Measurements from ENCODE around the gene ST3GAL3.

The ST3GAL3 gene

DNA sequence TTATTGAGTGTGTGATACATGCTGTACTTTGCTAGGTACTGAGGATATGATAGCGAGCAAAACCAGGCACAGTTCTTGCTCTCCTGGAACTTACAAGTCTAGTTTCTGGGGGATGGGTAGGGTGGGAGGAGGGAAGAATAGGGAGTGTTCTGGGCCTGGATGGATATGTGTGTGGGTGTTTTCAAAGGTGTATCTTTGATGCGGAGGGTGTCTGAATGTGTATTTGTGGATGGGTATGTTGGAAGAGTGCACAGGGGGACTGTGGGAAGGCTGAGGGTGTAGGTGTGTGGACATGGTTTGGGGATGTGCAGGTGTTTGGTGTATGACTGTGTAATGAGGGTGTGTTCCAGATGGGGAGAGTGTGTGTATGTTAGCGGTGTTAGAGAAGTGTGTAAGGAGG lies 258.0 kb downstream of the ST3GAL3 start:
- no peak for DNase-seq (ENCODE audit: low spot score)

DNA sequence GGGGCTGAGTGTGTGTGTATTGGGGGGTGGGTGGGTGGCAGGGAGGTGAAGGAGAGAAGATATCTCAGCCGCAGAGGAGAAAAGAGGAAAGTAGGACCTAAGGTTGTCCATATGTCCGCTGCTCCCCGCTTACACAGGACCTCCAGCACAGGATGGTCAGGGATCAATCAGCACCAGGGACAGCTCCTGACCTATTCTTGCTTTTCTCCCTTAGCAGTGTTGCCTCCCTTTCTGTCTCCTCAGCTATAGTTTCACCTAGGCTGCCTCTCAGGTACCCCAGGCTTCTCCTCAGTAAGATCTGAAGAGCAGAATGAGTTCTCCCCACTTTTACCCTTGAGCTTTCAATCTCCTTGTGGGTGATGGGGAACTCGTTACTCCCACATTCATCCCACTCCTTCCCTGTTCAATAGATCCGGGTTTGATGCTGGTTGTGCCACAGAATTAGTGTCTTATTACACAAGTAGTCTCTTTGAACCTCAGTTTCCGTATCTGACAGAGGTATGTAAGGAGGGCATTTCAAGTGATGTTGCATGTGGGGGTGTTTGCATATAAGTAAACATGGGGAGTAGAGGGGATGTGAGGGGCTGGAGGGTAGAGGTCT lies 261.1 kb downstream of the ST3GAL3 start:
- no peak for DNase-seq (ENCODE audit: low spot score)

DNA sequence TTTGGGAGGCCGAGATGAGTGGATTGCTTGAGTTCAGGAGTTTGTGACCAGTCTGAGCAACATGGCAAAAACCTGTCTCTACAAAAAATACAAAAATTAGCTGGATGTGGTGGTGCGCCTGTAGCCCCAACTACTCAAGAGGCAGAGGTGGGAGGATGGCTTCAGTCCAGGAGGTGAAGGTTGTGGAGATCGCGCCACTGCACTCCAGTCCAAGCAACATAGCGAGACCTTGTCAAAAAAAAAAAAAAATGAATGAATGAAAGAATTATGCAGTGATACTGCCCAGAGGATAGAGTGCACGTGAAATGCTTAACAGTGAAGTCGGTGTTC lies 262.0 kb downstream of the ST3GAL3 start:
- no peak for DNase-seq (ENCODE audit: low spot score)

DNA sequence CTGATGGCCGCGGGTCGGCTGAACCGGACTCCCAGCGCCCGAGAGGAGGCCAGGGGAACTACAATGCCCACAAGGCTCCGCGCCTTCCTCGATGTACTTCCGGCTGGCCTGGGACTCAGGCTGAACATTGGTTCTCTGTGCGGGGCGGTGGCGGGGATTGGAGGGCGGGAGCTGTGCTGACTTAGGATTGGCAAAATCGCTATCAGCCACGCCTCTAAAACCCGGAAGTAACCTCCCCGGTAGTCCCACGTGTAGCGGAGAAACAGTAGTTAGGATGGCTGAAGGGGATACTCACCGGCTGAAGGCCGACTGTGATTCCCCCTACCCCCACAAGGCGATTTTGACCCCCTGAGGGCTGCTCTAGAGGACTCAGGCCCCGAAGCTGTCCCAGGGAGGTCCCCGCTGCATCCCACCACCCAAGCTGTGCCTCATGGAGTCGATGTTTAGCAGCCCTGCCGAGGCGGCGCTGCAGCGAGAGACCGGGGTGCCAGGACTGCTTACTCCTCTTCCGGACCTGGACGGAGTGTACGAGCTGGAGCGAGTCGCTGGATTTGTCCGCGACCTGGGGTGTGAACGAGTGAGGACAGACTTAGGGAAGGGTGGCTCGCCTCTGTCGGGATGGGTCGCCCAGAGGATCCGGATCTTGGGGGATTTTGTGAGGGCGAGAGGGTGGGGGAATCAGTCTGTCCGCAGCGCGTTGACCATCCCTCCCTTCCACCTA lies 262.6 kb downstream of the ST3GAL3 start, which contains the start of gene DPH2:
Gene DPH2 (plus strand): TSS at position 265 of the 721 bp plus-strand sequence. CDS start 166 bp downstream, at position 431.
- peak; percentile 98 for DNase-seq (ENCODE audit: low spot score)

DNA sequence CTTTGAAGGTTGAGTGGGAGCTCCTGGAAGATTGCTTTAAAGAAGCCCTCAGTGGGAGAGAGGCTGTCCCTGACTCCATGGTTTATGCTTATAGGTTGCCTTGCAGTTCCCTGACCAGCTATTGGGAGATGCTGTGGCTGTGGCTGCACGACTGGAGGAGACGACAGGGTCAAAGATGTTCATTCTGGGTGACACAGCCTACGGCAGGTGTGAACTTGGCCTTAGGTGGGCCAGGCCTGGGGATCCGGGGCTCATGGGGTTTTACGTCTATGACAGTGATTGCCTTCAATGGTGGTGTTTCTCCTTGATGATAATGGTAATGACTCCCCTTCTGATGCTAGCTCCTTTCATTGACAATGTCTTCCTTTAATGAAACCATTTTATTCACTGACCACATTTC lies 263.2 kb downstream of the ST3GAL3 start:
- DNase-seq (ENCODE audit: low spot score), result no peak

DNA sequence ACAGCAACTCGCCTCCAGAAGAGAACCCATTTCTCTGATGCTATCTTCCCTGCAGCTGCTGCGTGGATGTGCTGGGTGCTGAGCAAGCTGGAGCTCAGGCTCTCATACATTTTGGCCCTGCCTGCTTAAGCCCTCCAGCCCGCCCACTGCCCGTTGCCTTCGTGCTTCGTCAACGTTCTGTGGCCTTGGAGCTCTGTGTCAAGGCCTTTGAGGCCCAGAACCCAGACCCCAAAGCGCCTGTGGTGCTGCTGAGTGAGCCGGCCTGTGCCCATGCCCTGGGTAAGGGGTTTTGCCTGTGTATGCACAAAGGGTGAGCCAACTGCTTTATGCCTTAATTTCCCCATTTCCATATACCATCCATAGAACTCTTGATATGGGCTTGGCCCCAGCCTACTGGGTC lies 263.6 kb downstream of the ST3GAL3 start:
- no peak for DNase-seq (ENCODE audit: low spot score)

DNA sequence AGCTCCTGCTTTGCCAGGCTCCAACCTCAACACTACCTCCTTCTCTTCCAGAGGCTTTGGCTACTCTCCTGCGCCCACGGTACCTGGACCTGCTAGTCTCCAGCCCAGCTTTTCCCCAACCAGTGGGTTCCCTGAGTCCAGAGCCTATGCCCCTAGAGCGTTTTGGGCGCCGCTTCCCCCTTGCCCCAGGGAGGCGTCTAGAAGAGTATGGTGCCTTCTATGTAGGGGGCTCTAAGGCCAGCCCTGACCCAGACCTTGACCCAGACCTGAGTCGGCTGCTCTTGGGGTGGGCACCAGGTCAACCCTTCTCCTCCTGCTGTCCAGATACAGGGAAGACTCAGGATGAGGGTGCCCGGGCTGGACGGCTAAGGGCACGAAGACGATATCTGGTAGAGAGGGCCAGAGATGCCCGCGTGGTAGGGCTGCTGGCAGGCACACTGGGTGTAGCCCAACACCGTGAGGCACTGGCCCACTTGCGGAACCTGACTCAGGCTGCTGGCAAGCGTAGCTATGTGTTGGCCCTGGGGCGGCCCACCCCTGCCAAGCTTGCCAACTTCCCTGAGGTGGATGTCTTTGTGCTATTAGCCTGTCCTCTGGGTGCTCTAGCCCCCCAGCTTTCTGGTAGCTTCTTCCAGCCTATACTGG lies 264.1 kb downstream of the ST3GAL3 start:
- DNase-seq (ENCODE audit: low spot score), result no peak

DNA sequence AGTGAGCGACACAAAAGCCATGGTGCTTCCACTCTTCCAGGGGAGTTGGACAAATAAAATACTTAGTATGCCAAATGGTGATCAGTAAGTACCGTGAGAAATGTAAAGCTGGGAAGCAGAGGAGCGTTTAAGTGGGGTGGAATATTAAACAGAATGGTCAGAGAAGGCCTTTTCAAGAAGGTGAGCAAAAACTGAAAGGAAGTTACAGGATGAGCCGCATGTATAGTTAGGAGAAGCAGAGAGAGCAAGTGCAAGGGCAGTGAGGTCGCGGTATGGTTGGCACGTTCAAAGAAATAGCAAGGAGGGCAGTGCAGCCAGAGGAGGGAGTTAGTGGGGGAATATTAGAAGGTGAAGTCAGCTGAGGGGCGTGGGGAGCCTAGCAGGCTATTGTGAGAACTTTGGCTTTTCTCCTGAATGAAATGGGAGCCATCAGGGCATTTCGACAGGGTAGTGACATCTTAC lies 266.7 kb downstream of the ST3GAL3 start:
- no peak for DNase-seq (ENCODE audit: low spot score)

DNA sequence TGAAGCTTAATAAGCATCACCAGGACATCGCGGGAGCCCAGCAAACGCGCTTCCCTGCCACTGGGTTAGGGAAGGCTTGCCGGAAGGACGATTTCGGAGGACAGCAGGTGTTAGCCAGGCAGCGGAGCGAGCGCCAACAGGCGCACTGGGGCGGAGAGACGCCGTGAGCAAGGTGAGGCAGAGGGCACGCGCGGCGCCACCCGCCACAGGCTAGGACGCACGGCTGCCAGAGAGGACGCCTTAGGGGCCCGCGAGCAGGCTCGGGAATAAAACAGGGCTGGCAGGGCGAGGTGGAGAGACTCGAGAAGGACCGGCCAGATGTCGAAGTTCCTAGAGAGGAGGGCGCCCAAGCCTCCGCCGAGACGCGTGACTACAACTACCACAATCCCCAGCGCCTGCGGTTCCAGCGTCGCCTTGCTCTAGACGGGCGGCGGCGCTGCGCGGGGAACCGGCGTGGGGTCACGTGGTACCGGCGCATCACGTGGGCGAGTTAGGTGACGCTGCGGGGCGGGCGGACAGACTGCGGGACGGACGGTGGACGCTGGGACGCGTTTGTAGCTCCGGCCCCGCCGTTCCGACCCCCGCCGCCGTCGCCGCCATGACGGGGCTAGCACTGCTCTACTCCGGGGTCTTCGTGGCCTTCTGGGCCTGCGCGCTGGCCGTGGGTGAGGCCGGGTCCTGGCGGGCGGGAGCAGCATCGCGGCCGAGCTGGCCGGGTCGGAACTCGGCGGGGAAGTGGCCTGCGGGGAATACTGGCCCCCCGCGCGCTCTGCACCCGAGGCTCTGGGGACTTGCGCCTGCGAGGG lies 267.3 kb downstream of the ST3GAL3 start, which contains the start of gene ATP6V0B:
Gene ATP6V0B (plus strand): TSS at position 518 of the 806 bp plus-strand sequence. CDS start 81 bp downstream, at position 599.
- peak; percentile 95 for DNase-seq (ENCODE audit: low spot score)

DNA sequence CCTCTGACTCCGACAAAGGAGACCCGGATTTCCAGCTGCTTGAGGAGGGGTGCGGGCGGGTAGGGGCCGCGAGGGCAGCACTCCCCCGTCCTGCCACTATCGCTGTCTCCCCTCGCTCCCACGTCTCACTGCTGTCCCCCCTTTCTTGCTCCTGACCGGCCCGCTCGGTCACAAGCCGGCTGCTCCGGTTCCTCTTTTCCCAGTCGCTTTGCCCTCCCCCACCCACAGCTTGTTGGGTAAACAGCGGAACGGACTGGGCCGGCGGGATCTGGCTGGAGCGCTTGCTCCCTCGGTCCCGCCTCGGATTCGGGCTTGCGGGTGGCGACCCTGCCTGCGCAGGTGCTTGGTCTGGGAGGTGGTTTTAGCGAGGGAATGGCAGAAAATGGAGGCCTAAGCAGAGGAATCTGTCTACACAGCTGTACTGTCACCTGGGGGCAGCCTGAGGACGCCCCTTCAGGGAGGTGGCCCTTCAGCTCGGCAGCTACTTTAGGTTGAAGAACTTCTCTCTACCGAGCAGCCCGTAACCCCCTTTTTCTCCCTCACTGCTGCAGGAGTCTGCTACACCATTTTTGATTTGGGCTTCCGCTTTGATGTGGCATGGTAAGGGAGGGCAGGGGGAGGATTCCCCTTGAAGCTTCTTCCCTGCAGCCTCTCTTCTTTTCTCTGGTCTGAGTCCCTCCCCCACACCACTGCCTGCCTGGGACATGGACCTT lies 268.1 kb downstream of the ST3GAL3 start:
- no peak for DNase-seq (ENCODE audit: low spot score)

DNA sequence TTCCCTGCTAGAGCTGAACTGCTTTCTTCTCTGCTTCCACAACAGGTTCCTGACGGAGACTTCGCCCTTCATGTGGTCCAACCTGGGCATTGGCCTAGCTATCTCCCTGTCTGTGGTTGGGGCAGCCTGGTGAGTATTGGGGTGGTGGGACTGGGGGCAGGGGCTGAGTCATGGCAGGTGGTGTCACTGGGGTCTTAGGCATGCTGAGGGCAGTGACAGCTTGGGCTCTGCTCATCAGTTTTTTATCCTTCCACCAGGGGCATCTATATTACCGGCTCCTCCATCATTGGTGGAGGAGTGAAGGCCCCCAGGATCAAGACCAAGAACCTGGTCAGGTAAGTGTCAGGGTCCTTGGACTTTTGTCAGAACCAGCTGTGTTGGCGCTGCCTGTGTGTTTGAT lies 268.7 kb downstream of the ST3GAL3 start:
- DNase-seq (ENCODE audit: low spot score), result no peak

DNA sequence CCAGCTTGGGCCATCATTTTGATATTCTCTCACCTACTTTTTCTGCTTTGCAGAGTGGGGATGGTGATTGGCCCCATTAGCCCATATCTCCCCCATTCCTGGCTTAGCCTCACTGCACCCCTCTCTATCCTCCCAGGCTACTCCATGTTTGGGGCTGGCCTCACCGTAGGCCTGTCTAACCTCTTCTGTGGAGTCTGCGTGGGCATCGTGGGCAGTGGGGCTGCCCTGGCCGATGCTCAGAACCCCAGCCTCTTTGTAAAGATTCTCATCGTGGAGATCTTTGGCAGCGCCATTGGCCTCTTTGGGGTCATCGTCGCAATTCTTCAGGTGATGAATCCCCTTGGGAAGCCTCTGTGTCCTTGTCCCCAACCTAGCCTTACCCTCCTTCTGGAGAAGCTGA lies 269.6 kb downstream of the ST3GAL3 start:
- no peak for DNase-seq (ENCODE audit: low spot score)

DNA sequence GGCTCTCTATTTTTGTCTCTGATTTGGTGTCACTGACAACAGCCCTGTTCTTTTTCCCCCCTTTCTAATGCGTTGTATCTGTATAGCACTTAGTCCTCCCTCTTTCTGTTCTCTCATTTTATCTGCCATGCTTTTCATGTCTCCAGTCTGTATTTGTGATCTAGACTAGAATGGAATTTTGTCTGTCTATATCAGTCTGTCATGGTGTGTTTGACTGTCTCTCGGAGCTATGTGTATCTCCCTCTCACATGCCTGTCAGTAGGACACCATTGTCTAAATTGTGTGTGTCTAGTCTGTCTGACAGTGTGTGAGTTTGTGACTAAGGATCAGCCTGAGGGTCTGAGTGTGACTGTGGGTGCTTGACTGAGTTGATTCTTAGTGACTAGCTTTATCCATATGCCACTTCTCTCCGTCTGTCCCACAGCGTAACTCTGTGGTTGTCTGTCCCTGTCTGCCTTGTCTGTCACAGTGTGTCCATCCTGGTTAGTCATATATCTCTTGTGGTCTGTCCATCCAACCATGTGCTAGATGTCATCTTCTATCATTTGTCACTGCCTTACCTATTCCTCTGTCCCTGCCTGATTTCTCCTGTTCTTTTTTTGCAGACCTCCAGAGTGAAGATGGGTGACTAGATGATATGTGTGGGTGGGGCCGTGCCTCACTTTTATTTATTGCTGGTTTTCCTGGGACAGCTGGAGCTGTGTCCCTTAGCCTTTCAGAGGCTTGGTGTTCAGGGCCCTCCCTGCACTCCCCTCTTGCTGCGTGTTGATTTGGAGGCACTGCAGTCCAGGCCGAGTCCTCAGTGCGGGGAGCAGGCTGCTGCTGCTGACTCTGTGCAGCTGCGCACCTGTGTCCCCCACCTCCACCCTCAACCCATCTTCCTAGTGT lies 270.3 kb downstream of the ST3GAL3 start:
- DNase-seq (ENCODE audit: low spot score), result no peak

DNA sequence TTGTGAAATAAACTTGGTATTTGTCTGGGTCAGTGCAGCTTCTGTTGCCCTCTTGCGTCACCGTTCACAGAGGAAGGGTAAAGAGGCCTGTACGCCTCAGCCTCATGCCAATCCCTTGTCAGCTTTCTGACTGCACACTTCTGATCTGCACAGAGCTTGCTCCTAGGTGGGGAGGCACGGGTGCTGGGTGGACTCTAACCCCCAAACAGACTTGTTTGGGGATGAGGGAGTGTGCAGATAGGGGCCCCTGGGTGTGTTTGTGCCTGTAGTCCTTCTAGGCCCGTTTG lies 270.9 kb downstream of the ST3GAL3 start:
- DNase-seq (ENCODE audit: low spot score), result no peak

DNA sequence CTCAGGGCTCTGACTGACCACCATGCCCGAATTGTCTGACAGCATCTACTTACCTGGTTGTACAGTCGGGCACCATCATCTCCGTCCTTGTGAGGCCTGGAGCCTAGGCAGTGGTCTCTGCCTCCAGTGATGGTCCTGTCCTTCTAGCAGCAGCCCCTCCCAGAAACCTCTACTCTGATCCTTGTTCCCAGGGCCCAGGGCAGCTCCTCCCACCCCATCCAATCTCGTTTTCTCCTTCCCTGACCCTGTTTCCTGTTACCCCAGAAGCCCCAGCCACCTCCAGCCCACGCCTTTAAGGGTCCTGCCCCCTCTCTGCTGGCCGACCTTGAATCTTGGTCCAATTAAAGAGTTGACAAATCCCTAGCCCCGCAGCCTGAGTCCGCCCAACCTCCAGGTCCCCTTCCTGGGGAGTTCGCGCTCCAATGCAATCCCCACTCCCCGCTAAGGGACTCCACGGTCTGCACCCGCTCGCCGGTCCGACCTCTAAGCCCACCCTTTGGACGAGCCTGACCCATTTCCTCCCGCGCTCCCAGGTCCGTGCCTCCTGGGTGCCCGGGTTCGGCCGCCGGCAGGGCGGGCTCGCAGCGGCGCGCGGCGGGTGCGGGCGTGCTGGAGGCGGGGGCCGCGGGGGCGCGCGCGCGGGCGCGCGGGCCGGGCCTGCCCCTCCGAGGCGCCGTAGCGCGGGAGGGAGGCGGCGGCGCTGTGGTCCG lies 271.4 kb downstream of the ST3GAL3 start, which contains the start of gene B4GALT2:
Gene B4GALT2 (plus strand): TSS at position 660 of the 710 bp plus-strand sequence. CDS start 1,951 bp downstream, outside the sequence.
- DNase-seq (ENCODE audit: low spot score), result no peak

DNA sequence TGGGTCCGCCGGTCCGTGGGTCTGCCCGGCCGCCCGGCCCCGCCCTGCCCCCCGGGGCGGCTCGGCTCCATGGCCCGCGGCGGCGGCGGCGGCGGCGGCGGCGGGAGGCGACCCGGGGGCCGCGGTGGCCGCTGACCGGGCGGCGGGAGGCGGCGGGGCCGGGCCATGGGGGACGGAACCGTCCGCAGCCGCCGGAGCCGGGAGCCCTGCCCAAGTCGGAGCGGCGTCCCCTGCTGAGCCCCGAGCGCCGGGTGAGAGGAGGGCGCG lies 271.9 kb downstream of the ST3GAL3 start:
- no peak for DNase-seq (ENCODE audit: low spot score)

DNA sequence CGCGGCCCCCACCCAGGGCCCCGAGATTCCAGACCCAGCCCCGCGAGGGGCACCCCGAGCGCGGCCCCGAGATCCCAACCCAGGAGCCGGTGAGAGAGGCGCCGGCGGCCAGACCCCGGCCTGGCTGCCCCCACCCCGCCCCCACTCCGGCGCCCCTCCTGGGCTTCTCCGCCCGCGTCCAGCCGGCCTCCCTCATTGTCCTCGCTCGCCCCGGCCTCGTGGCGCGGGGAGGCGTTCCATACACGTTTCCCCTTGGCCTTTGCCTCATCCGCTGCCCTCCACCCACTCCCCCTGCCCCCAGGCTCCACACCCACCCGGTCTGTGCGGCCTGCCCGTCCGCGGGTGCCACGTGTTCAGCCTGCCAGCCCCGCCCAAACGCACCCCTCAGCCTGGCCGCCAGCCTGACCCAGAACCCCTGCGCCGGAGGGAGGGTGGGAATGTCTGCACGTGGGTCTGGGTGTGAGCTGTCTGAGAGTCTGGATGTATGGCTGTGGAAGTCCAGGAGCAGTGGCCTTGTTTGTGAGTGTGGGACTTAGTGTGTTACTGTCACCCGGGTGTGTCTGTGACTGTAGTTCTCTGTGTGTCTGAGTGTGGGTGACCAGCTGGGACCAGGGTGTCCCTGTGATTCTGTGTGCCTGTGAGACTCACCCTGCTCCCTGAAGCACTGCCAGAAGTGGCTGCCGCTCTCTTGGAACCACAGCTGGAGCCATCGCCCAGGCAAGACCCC lies 272.4 kb downstream of the ST3GAL3 start:
- no peak for DNase-seq (ENCODE audit: low spot score)

DNA sequence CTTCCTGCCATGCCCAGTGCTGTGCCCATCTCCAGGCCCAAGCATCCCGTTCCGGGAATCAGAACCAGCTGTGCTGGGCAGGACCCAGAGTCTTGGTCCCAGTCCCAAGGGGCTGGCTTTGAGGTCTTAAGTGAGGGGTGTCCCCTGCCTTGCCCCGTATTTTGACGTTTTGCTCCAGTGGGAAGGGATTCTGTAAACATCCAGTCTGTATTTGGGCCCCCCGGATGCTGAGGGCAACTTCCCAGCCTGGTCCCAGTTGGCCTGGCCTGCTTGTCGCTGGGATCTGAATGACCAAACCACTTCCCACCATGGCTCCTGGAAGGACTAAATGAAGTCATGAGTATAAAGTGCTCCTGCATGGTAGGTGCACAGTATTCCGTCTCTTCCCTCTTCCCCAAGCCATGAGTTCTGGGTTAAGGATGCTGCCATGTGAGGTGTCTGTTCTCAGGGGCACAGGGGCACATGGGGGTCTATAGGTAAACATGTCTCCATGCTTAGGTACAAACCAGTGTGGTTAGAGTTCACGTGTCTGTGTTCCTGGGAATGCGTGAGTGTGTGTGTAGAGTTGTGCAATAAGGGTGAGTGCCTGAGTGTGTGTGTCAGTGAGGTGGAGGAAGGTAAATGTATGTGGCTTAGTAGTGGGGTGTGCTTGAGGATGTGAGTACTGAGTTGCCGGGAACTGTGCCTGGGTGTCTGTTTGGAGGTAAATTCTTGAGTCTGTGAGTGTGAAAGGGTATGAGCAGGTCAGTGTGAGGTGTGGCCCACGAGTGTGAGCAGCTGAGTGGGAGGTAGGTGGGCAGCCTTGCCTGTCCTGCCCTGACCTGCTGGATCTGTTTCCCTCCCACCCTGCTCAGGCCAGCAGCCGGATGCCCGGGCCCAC lies 273.2 kb downstream of the ST3GAL3 start:
- no peak for DNase-seq (ENCODE audit: low spot score)
